Adrenal gland (tissue), 12 donors: ENCODE results near the gene GNG2. TPM values are rescaled to one million over a fixed set of nuclear protein-coding genes. Genes with fewer than 3 reads are reported as not detected.

ENCODE experiments used
- DNase-seq, 7 donors: peaks; one replicate each; pipeline ENCODE4 v3.0.0-alpha.2; 2019 to 2020
- H3K27ac ChIP-seq, 5 donors: fragments of 200-600 bp; sonication (generic) in 4 of 5; 1 replicate in 3 of 5; 2 replicates in 2 of 5; pipeline versions ENCODE4 v1.5.1 to v1.8.0; 2016 to 2020; ENCODE audit warnings: mild to moderate bottlenecking in 1 of 5
- H3K27me3 ChIP-seq: fragments of 200-600 bp; 2 replicates; pipeline ENCODE4 v1.8.0; 2021
- H3K36me3 ChIP-seq, 2 donors: fragments of 200-600 bp; replicated peaks in 1 of 2; 1 replicate in 1 of 2; 2 replicates in 1 of 2; pipeline versions ENCODE4 v1.5.1 to v1.8.0; 2018 to 2022
- H3K4me1 ChIP-seq, 2 donors: fragments of 200-600 bp; replicated peaks in 1 of 2; 1 replicate in 1 of 2; 2 replicates in 1 of 2; pipeline versions ENCODE4 v1.5.1 to v1.8.0; 2018 to 2021
- H3K4me3 ChIP-seq, 4 donors: fragments of 200-600 bp; sonication (generic) in 3 of 4; one replicate each; pipeline ENCODE4 v1.5.1; 2016 to 2018
- H3K9me3 ChIP-seq, 3 donors: fragments of 200-600 bp; sonication (generic) in 1 of 3; replicated peaks in 1 of 3; 1 replicate in 2 of 3; 2 replicates in 1 of 3; pipeline versions ENCODE4 v1.5.1 to v1.8.0; 2016 to 2021
- CTCF ChIP-seq, 6 experiments: fragments of 450-650 bp in 4 of 6; fragments of 200-600 bp in 2 of 6; sonication (generic) in 1 of 6; IDR thresholded peaks; 1 replicate in 5 of 6; 2 replicates in 1 of 6; pipeline versions ENCODE4 v1.5.1 to v1.8.0; 2016 to 2021; ENCODE audit warnings: antibody characterized with exemption in 6 of 6, mild to moderate bottlenecking in 2 of 6, moderate library complexity in 1 of 6
- POLR2A ChIP-seq, 2 donors: fragments of 450-650 bp; IDR thresholded peaks; one replicate each; pipeline ENCODE4 v1.6.1; 2017; ENCODE audit warnings: antibody characterized with exemption in 2 of 2, mild to moderate bottlenecking in 2 of 2, moderate library complexity in 1 of 2
- WGBS, 4 donors: extraction: QIAGEN DNeasy Blood & Tissue Kit in 2 of 4; methylation state at CpG; one replicate each; pipeline versions ENCODE4 v1.1.5 to v1.1.7; 2013 to 2017; 5-methylcytosine and 5-hydroxymethylcytosine counted together
- intact Hi-C, 2 donors: fragments of 100-400 bp; cut with DNase I; formaldehyde crosslinking; loops; one replicate each; pipeline versions ENCODE4 v1.14.1 to v1.15.0; 2022 to 2023
- polyA plus RNA-seq, 3 donors: library from polyadenylated mRNA; stranded (reverse); fragments of 200-250 nt in 2 of 3; fragments of 350-450 nt in 1 of 3; fragmentation: Illumina TruSeq in 1 of 3; extraction: RNeasy Lipid Tissue Mini Kit (QIAGEN cat#74804) in 1 of 3; gene quantifications; one replicate each; pipeline ENCODE4 v1.2.3, GENCODE V29; 2013 to 2014
- total RNA-seq, 9 donors: library from RNA; depleted of rRNA in 4 of 9; stranded (reverse); fragments of >200 nt in 4 of 9; fragments of 120-200 nt in 1 of 9; fragmentation: NEBNext Ultra II Directional in 1 of 9; extraction: Animal tissue kit (Norgen Biotek cat#: 25700) in 1 of 9; gene quantifications; one replicate each; pipeline versions ENCODE4 v1.1.0 to v1.2.4, GENCODE V29; 2013 to 2023
- donor health status: healthy with polysubstance abuse.
- donor health status: Bipolar disorder and iron deficiency.
- donor health status: DM: yes; HTN: yes; CAD: no.
- donor health status: DM: no; HTN: no; CAD: no.
- donor health status: DM: no; HTN: no; CAD: no.
- donor health status: DM: yes; HTN: yes; CAD: no.

The GNG2 gene
- total and polyA plus RNA-seq, 12 donors, result 6.7 to 61.4 (median 20.7) TPM

GRCh38 chr14:51939755-51940301 is 79.4 kb downstream of the GNG2 start:
- Histone ChIP-seq H3K27ac (no peak overlapping the region), H3K4me1 (no peaks in the 10 kb centered on the region), H3K27me3 (no peaks in the 10 kb centered on the region), H3K9me3 (no peaks in the 10 kb centered on the region), H3K4me3 (no peak overlapping the region), H3K36me3 (no peaks in the 10 kb centered on the region)
- 83 to 88% (median 84%) methylated on average over 10 of the region's 10 CpGs for WGBS, 4 donors
- DNase-seq, result no peak
- intact Hi-C loops, result no loop called here
- TF ChIP-seq CTCF (IDR thresholded peaks at IDR 0.05) (no peak), POLR2A (IDR thresholded peaks at IDR 0.05) (no peak)

GRCh38 chr14:51942971-51943370 is 82.6 kb downstream of the GNG2 start:
- H3K9me3 ChIP-seq, result no peaks in the 10 kb centered on the region
- intact Hi-C loops, result no loop called here
- H3K36me3 ChIP-seq, result no peaks in the 10 kb centered on the region
- no peaks in the 10 kb centered on the region for H3K27me3 ChIP-seq
- no peak overlapping the region for H3K27ac ChIP-seq
- H3K4me1 ChIP-seq, result no peaks in the 10 kb centered on the region
- TF ChIP-seq CTCF (IDR thresholded peaks at IDR 0.05) (no peak), POLR2A (IDR thresholded peaks at IDR 0.05) (no peak)
- no peak for DNase-seq
- 89 to 100% (median 94%) methylated on average over 2 of the region's 2 CpGs for WGBS, 4 donors
- no peak overlapping the region for H3K4me3 ChIP-seq

- H3K4me1 ChIP-seq, result no peaks in the 10 kb centered on the region
- intact Hi-C loops, result no loop called here
- no peak for DNase-seq
- TF ChIP-seq POLR2A (IDR thresholded peaks at IDR 0.05) (no peak), CTCF (IDR thresholded peaks at IDR 0.05) (no peak)
- no peaks in the 10 kb centered on the region for H3K36me3 ChIP-seq
- H3K4me3 ChIP-seq, result no peak overlapping the region
- no peaks in the 10 kb centered on the region for H3K27me3 ChIP-seq
- WGBS, 4 donors, result 63 to 71% (median 64%) methylated on average over 2 of the region's 2 CpGs
- H3K9me3 ChIP-seq, result no peaks in the 10 kb centered on the region
- H3K27ac ChIP-seq, result no peak overlapping the region
Measured at GRCh38 chr14:51950007-51950406, 89.6 kb downstream of the GNG2 start.

GRCh38 chr14:51951656-51952055 is 91.2 kb downstream of the GNG2 start:
- 58 to 77% (median 63%) methylated on average over 3 of the region's 3 CpGs for WGBS, 4 donors

More at GRCh38 chr14:51951656-51952055, 91.2 kb downstream of the GNG2 start:
- no peak for TF ChIP-seq CTCF (IDR thresholded peaks at IDR 0.05)
- no peak for TF ChIP-seq POLR2A (IDR thresholded peaks at IDR 0.05)
- Histone ChIP-seq H3K4me3 (no peak overlapping the region), H3K9me3 (no peaks in the 10 kb centered on the region), H3K36me3 (no peaks in the 10 kb centered on the region), H3K27ac (no peak overlapping the region), H3K27me3 (no peaks in the 10 kb centered on the region), H3K4me1 (no peaks in the 10 kb centered on the region)
- no peak for DNase-seq
- intact Hi-C loops, result no loop called here
